ENCODE results near the gene TSACC.

The TSACC gene

DNA sequence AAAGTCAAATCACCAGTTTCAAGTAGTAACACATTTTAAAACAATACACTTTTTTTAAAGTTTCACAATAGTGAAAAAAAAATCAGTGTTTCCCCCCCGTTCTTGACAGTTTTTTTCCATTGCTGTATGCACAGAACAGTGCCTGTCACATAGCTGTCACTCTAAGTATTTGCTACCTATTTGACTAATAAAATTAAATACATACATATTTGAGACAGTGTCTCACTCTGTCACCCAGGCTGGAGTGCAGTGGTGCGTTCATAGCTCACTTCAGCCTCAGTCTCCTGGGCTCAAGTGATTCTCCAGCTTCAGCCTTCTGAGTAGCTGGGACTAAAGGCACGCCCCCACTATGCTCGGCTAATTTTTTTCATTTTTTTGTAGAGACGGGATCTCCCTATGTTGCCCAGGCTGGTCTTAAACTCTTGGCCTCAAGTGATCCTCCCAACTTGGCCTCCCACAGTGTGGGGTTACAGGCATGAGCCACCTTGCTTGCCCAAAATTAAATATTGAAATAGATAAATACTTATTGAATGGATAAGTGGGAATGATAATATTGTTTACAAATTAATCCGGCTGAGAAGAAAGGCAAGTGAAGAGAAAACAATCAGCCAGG lies 18.0 kb downstream of the TSACC start:
- no peak overlapping the region for H3K14ac ChIP-seq (ENCODE audit: low read length)
- DNase-seq: no peak
- H3K4ac ChIP-seq (ENCODE audit: low read depth, low read length): no peak overlapping the region
- H3K23ac ChIP-seq (ENCODE audit: low read length): no peak overlapping the region
- no peak overlapping the region for H3K4me3 ChIP-seq (ENCODE audit: low read depth, low read length)
- H3K9me3 ChIP-seq (ENCODE audit: insufficient read depth, low read depth, low read length): no peaks in the 10 kb centered on the region
- H3K27ac ChIP-seq (ENCODE audit: low read depth, low read length): no peak overlapping the region
- peak overlapping the region; percentile 11 for H2AFZ ChIP-seq (ENCODE audit: insufficient read depth, low read length, poor library complexity)
- no peak overlapping the region for H3K9ac ChIP-seq (ENCODE audit: low read length)
- no peak overlapping the region for H4K8ac ChIP-seq (ENCODE audit: low read depth, low read length)
- H4K91ac ChIP-seq (ENCODE audit: low read depth, low read length): no peak overlapping the region
- peaks cover 2% of the 10 kb centered on the region for H3K79me1 ChIP-seq (ENCODE audit: low read length)
- no peak overlapping the region for H3K4me2 ChIP-seq (ENCODE audit: low read length)
- no peak overlapping the region for H2AK5ac ChIP-seq (ENCODE audit: low read length)
- no peaks in the 10 kb centered on the region for H3K79me2 ChIP-seq (ENCODE audit: control insufficient read depth, insufficient read depth, low read length, poor library complexity)
- H4K12ac ChIP-seq (ENCODE audit: low read depth, low read length): no peak overlapping the region
- H3K18ac ChIP-seq (ENCODE audit: low read length): no peak overlapping the region
- H3K4me1 ChIP-seq (ENCODE audit: control insufficient read depth in 1 of 2, insufficient read depth in 2 of 2, low read length in 2 of 2): peaks cover 2 to 5% of the 10 kb centered on the region in 2 experiments
- no CpG with 5 or more reads among the region's 6 CpGs for WGBS (ENCODE audit: extremely low coverage, insufficient coverage, insufficient read length)
- no peak overlapping the region for H2BK120ac ChIP-seq (ENCODE audit: insufficient read depth, low read length, poor library complexity)
- H2BK12ac ChIP-seq (ENCODE audit: low read length): peak overlapping the region; percentile 64
- H3K27me3 ChIP-seq (ENCODE audit: insufficient read depth, low read length): no peaks in the 10 kb centered on the region
- no peaks in the 10 kb centered on the region for H3K36me3 ChIP-seq (ENCODE audit: control insufficient read depth in 1 of 2, insufficient read depth in 2 of 2, low read length in 2 of 2)
- H2BK5ac ChIP-seq (ENCODE audit: low read depth, low read length, poor library complexity): no peak overlapping the region

GRCh38 chr1:156356875-156357534 lies 18.7 kb downstream of the TSACC start:
- no peak overlapping the region for H3K18ac ChIP-seq (ENCODE audit: low read length)
- H3K4me3 ChIP-seq (ENCODE audit: low read depth, low read length): no peak overlapping the region
- H2BK120ac ChIP-seq (ENCODE audit: insufficient read depth, low read length, poor library complexity): no peak overlapping the region
- no peaks in the 10 kb centered on the region for H3K36me3 ChIP-seq (ENCODE audit: control insufficient read depth in 1 of 2, insufficient read depth in 2 of 2, low read length in 2 of 2)
- peak; percentile 64 to 67 for DNase-seq
- no peak overlapping the region for H3K14ac ChIP-seq (ENCODE audit: low read length)
- H2AFZ ChIP-seq (ENCODE audit: insufficient read depth, low read length, poor library complexity): peak overlapping the region; percentile 11
- no peak overlapping the region for H2BK5ac ChIP-seq (ENCODE audit: low read depth, low read length, poor library complexity)
- no peak overlapping the region for H3K23ac ChIP-seq (ENCODE audit: low read length)
- peaks cover 2% of the 10 kb centered on the region for H3K79me1 ChIP-seq (ENCODE audit: low read length)
- H4K8ac ChIP-seq (ENCODE audit: low read depth, low read length): peak overlapping the region; percentile 19
- peak overlapping the region; percentile 54 for H3K4me2 ChIP-seq (ENCODE audit: low read length)
- no peak overlapping the region for H2AK5ac ChIP-seq (ENCODE audit: low read length)
- no peaks in the 10 kb centered on the region for H3K79me2 ChIP-seq (ENCODE audit: control insufficient read depth, insufficient read depth, low read length, poor library complexity)
- H3K27ac ChIP-seq (ENCODE audit: low read depth, low read length): no peak overlapping the region
- peak overlapping the region; percentile 64 for H2BK12ac ChIP-seq (ENCODE audit: low read length)
- no CpG with 5 or more reads among the region's 22 CpGs for WGBS (ENCODE audit: extremely low coverage, insufficient coverage, insufficient read length)
- H3K4me1 ChIP-seq (ENCODE audit: control insufficient read depth in 1 of 2, insufficient read depth in 2 of 2, low read length in 2 of 2): peaks cover 2 to 5% of the 10 kb centered on the region in 2 experiments
- H3K9ac ChIP-seq (ENCODE audit: low read length): no peak overlapping the region
- no peaks in the 10 kb centered on the region for H3K27me3 ChIP-seq (ENCODE audit: insufficient read depth, low read length)
- no peak overlapping the region for H4K12ac ChIP-seq (ENCODE audit: low read depth, low read length)
- no peaks in the 10 kb centered on the region for H3K9me3 ChIP-seq (ENCODE audit: insufficient read depth, low read depth, low read length)
- no peak overlapping the region for H3K4ac ChIP-seq (ENCODE audit: low read depth, low read length)
- H4K91ac ChIP-seq (ENCODE audit: low read depth, low read length): no peak overlapping the region

GRCh38 chr1:156357977-156358376 lies 19.7 kb downstream of the TSACC start:
- Histone ChIP-seq H3K4me2 (ENCODE audit: low read length) (no peak overlapping the region), H3K4ac (ENCODE audit: low read depth, low read length) (no peak overlapping the region), H3K27me3 (ENCODE audit: insufficient read depth, low read length) (no peaks in the 10 kb centered on the region), H3K9me3 (ENCODE audit: insufficient read depth, low read depth, low read length) (no peaks in the 10 kb centered on the region), H2BK12ac (ENCODE audit: low read length) (no peak overlapping the region), H2BK5ac (ENCODE audit: low read depth, low read length, poor library complexity) (no peak overlapping the region), H3K4me1 (ENCODE audit: control insufficient read depth in 1 of 2, insufficient read depth in 2 of 2, low read length in 2 of 2) (peaks cover 2 to 5% of the 10 kb centered on the region in 2 experiments), H3K4me3 (ENCODE audit: low read depth, low read length) (no peak overlapping the region), H2AK5ac (ENCODE audit: low read length) (no peak overlapping the region), H3K9ac (ENCODE audit: low read length) (no peak overlapping the region), H4K8ac (ENCODE audit: low read depth, low read length) (no peak overlapping the region), H3K14ac (ENCODE audit: low read length) (no peak overlapping the region), H4K91ac (ENCODE audit: low read depth, low read length) (no peak overlapping the region), H3K18ac (ENCODE audit: low read length) (no peak overlapping the region), H2BK120ac (ENCODE audit: insufficient read depth, low read length, poor library complexity) (no peak overlapping the region), H3K36me3 (ENCODE audit: control insufficient read depth in 1 of 2, insufficient read depth in 2 of 2, low read length in 2 of 2) (no peaks in the 10 kb centered on the region), H3K27ac (ENCODE audit: low read depth, low read length) (no peak overlapping the region), H4K12ac (ENCODE audit: low read depth, low read length) (no peak overlapping the region), H3K79me1 (ENCODE audit: low read length) (peaks cover 2% of the 10 kb centered on the region), H3K23ac (ENCODE audit: low read length) (no peak overlapping the region), H3K79me2 (ENCODE audit: control insufficient read depth, insufficient read depth, low read length, poor library complexity) (no peaks in the 10 kb centered on the region), H2AFZ (ENCODE audit: insufficient read depth, low read length, poor library complexity) (no peak overlapping the region)
- no CpG with 5 or more reads among the region's 2 CpGs for WGBS (ENCODE audit: extremely low coverage, insufficient coverage, insufficient read length)
- no peak for DNase-seq

DNA sequence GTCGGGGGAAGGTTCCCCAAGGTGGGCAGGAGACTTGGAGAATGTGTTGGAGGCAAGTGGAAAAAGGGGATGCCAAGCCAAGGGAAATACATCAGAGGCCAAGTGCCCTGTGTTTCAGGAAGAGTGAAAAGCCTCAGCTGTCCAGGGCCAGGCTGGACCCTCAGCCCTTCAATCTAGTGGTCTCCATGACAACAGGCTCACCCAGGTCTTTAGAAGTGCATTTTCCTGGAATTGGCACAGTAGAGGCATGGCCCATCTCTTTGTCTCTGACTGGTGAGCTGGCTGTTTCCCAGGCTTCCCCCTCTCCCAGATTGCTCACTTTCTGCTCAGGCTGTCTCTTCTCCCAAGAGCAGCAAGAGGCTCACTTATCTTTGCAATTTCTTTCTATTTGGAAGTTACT lies 20.3 kb downstream of the TSACC start:
- WGBS (ENCODE audit: extremely low coverage, insufficient coverage, insufficient read length): no CpG with 5 or more reads among the region's 1 CpG
- H3K23ac ChIP-seq (ENCODE audit: low read length): no peak overlapping the region

More for the DNA sequence above, 20.3 kb downstream of the TSACC start:
- no peak overlapping the region for H4K91ac ChIP-seq (ENCODE audit: low read depth, low read length)
- H3K79me2 ChIP-seq (ENCODE audit: control insufficient read depth, insufficient read depth, low read length, poor library complexity): no peaks in the 10 kb centered on the region
- H3K4me2 ChIP-seq (ENCODE audit: low read length): no peak overlapping the region
- H3K18ac ChIP-seq (ENCODE audit: low read length): no peak overlapping the region
- no peaks in the 10 kb centered on the region for H3K36me3 ChIP-seq (ENCODE audit: control insufficient read depth in 1 of 2, insufficient read depth in 2 of 2, low read length in 2 of 2)
- no peak overlapping the region for H3K27ac ChIP-seq (ENCODE audit: low read depth, low read length)
- H2BK5ac ChIP-seq (ENCODE audit: low read depth, low read length, poor library complexity): no peak overlapping the region
- H4K12ac ChIP-seq (ENCODE audit: low read depth, low read length): no peak overlapping the region
- H2AFZ ChIP-seq (ENCODE audit: insufficient read depth, low read length, poor library complexity): no peak overlapping the region
- H2BK12ac ChIP-seq (ENCODE audit: low read length): no peak overlapping the region
- no peaks in the 10 kb centered on the region for H3K27me3 ChIP-seq (ENCODE audit: insufficient read depth, low read length)
- H3K4me1 ChIP-seq (ENCODE audit: control insufficient read depth in 1 of 2, insufficient read depth in 2 of 2, low read length in 2 of 2): peaks cover 2 to 5% of the 10 kb centered on the region in 2 experiments
- no peak overlapping the region for H2AK5ac ChIP-seq (ENCODE audit: low read length)
- H4K8ac ChIP-seq (ENCODE audit: low read depth, low read length): no peak overlapping the region
- H3K14ac ChIP-seq (ENCODE audit: low read length): no peak overlapping the region
- no peak overlapping the region for H2BK120ac ChIP-seq (ENCODE audit: insufficient read depth, low read length, poor library complexity)
- no peaks in the 10 kb centered on the region for H3K9me3 ChIP-seq (ENCODE audit: insufficient read depth, low read depth, low read length)
- no peak for DNase-seq
- no peak overlapping the region for H3K4ac ChIP-seq (ENCODE audit: low read depth, low read length)
- H3K79me1 ChIP-seq (ENCODE audit: low read length): peaks cover 2% of the 10 kb centered on the region
- H3K9ac ChIP-seq (ENCODE audit: low read length): no peak overlapping the region
- no peak overlapping the region for H3K4me3 ChIP-seq (ENCODE audit: low read depth, low read length)

Data from trophoblast cell (in vitro differentiated cells and primary cell).